Ovary (tissue), 3 donors: ENCODE measurements around the gene CLNK.

Experiments
- EP300 ChIP-seq: sonication (generic); formaldehyde crosslinking; IDR thresholded peaks from one replicate; pipeline ENCODE4 v1.6.1; 2017; ENCODE audit warnings: antibody characterized with exemption
- POLR2A ChIP-seq: fragments of 450-650 bp; IDR thresholded peaks from one replicate; pipeline ENCODE4 v1.6.1; 2017; ENCODE audit warnings: antibody characterized with exemption, mild to moderate bottlenecking, moderate library complexity
- TF ChIP-seq, protein P1 (sequence below), 3 donors: fragments of 450-650 bp in 2 of 3; fragments of 200-600 bp in 1 of 3; IDR thresholded peaks; one replicate each; pipeline versions ENCODE4 v1.5.1 to v1.8.0; 2016 to 2022; ENCODE audit warnings: antibody characterized with exemption in 3 of 3, mild to moderate bottlenecking in 1 of 3
- donor health status: DM: no; HTN: no; CAD: no.

DNA sequence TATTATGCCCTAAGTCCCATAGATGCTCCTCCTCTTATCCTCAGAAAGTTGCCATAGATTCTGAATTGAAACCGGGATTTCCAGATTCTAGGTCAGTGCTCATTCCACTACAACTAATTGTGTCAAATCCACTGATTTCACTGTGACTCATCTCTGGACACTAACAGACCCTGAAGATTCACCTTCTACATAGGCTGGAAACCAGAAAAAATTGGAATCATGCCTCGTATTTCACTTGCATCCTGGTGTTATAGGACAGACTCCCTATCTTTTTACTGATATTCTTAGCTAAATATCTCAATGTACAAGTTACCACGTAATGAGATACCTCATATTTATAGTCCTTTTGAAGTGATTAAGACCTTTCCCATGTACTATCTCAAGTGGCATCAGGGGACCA lies 36.7 kb downstream of the CLNK start:
- TF ChIP-seq, protein P1, sequence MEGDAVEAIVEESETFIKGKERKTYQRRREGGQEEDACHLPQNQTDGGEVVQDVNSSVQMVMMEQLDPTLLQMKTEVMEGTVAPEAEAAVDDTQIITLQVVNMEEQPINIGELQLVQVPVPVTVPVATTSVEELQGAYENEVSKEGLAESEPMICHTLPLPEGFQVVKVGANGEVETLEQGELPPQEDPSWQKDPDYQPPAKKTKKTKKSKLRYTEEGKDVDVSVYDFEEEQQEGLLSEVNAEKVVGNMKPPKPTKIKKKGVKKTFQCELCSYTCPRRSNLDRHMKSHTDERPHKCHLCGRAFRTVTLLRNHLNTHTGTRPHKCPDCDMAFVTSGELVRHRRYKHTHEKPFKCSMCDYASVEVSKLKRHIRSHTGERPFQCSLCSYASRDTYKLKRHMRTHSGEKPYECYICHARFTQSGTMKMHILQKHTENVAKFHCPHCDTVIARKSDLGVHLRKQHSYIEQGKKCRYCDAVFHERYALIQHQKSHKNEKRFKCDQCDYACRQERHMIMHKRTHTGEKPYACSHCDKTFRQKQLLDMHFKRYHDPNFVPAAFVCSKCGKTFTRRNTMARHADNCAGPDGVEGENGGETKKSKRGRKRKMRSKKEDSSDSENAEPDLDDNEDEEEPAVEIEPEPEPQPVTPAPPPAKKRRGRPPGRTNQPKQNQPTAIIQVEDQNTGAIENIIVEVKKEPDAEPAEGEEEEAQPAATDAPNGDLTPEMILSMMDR (IDR thresholded peaks at IDR 0.05) = no peak
- TF ChIP-seq EP300 (no peak), POLR2A (no peak)
